ENCODE results near the gene REEP1. TPM values are rescaled to one million over a fixed set of nuclear protein-coding genes. Genes with fewer than 3 reads are reported as not detected.
"Not testable (repeated sequence)": the region's sequence is repeated elsewhere in the genome, so short reads cannot be mapped to it uniquely, and the experiment has no call there.

Gene REEP1
- total RNA-seq, 1 experiment from 2014 or later = 0.31 TPM

GRCh38 chr2:86352137-86352726 is 14.8 kb upstream of the REEP1 start:
- H3K4me2 ChIP-seq = no peak overlapping the region
- no peaks in the 10 kb centered on the region for H3K36me3 ChIP-seq (ENCODE audit: low read depth)
- H3K9me3 ChIP-seq (ENCODE audit: insufficient read depth, low read depth) = no peaks in the 10 kb centered on the region
- H3K27me3 ChIP-seq (ENCODE audit: insufficient read depth, low read depth) = peaks cover 18% of the 10 kb centered on the region
- H3K27ac ChIP-seq = no peak overlapping the region
- intact Hi-C loops (cut with micrococcal nuclease; ENCODE audit: unreplicated experiment) = no loop called here
- TF ChIP-seq EZH2 (IDR thresholded peaks at IDR 0.05; ENCODE audit: low read depth) (no peak), CTCF (conservative IDR thresholded peaks at IDR 0.05) (no peak)
- H3K79me2 ChIP-seq (ENCODE audit: low read depth) = no peaks in the 10 kb centered on the region
- no peaks in the 10 kb centered on the region for H4K20me1 ChIP-seq (ENCODE audit: insufficient read depth)
- ChIA-PET POLR2A (ENCODE audit: unreplicated experiment) (no interaction called here), CTCF (no interaction called here)
- no peak for DNase-seq
- no peak overlapping the region for H3K4me3 ChIP-seq
- no peaks in the 10 kb centered on the region for H3F3A ChIP-seq (ENCODE audit: insufficient read depth, low read depth)
- no TSS peak for BruUV-seq (replicated peaks)
- H3K4me1 ChIP-seq (replicated peaks; ENCODE audit: insufficient read depth) = no peaks in the 10 kb centered on the region
- no peaks in the 10 kb centered on the region for H3K9me2 ChIP-seq (ENCODE audit: insufficient read depth)
- no peak overlapping the region for H2AFZ ChIP-seq

DNA sequence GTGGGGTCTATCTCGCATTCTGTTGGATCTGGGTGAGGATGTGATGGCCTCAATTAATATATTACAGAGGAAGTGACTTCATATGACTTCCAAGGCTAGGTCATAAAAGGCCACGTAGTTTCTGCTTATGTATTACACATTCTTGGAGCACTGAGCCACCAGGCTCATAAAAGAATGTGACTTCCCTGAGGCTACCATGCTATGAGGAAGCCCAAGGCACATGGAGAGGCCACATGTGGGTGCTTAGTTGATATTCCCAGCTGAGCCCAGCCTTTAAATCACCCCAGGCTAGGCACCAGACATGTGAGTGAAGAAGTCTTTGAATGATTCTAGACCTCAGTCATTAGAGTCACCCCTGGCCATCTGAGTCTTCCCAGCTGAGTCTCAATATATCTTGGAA is 13.3 kb upstream of the REEP1 start:
- Histone ChIP-seq H3K4me2 (no peak overlapping the region), H3K4me1 (replicated peaks; ENCODE audit: insufficient read depth) (no peaks in the 10 kb centered on the region), H3F3A (ENCODE audit: insufficient read depth, low read depth) (no peaks in the 10 kb centered on the region), H3K27me3 (ENCODE audit: insufficient read depth, low read depth) (peaks cover 22% of the 10 kb centered on the region), H3K36me3 (ENCODE audit: low read depth) (no peaks in the 10 kb centered on the region), H3K9me3 (ENCODE audit: insufficient read depth, low read depth) (no peaks in the 10 kb centered on the region), H2AFZ (no peak overlapping the region), H3K27ac (no peak overlapping the region), H3K9me2 (ENCODE audit: insufficient read depth) (no peaks in the 10 kb centered on the region), H3K79me2 (ENCODE audit: low read depth) (no peaks in the 10 kb centered on the region), H4K20me1 (ENCODE audit: insufficient read depth) (no peaks in the 10 kb centered on the region), H3K4me3 (no peak overlapping the region)
- intact Hi-C loops (cut with micrococcal nuclease; ENCODE audit: unreplicated experiment) = no loop called here
- ChIA-PET POLR2A (ENCODE audit: unreplicated experiment) (no interaction called here), CTCF (no interaction called here)
- no TSS peak for BruUV-seq (replicated peaks)
- no peak for TF ChIP-seq CTCF (conservative IDR thresholded peaks at IDR 0.05)
- TF ChIP-seq EZH2 (IDR thresholded peaks at IDR 0.05; ENCODE audit: low read depth) = no peak
- no peak for DNase-seq

- H3K4me1 ChIP-seq (replicated peaks; ENCODE audit: insufficient read depth) = no peaks in the 10 kb centered on the region
- no peak overlapping the region for H3K4me3 ChIP-seq
- ChIA-PET CTCF (no interaction called here), POLR2A (ENCODE audit: unreplicated experiment) (no interaction called here)
- no peaks in the 10 kb centered on the region for H3K36me3 ChIP-seq (ENCODE audit: low read depth)
- DNase-seq = no peak
- no peak overlapping the region for H3K4me2 ChIP-seq
- H3K27me3 ChIP-seq (ENCODE audit: insufficient read depth, low read depth) = peaks cover 19% of the 10 kb centered on the region
- BruUV-seq (replicated peaks) = no TSS peak
- H3F3A ChIP-seq (ENCODE audit: insufficient read depth, low read depth) = no peaks in the 10 kb centered on the region
- H3K9me2 ChIP-seq (ENCODE audit: insufficient read depth) = no peaks in the 10 kb centered on the region; the same call in 1 of the 2 replicates
- H3K79me2 ChIP-seq (ENCODE audit: low read depth) = no peaks in the 10 kb centered on the region
- H3K9me3 ChIP-seq (ENCODE audit: insufficient read depth, low read depth) = no peaks in the 10 kb centered on the region
- H4K20me1 ChIP-seq (ENCODE audit: insufficient read depth) = no peaks in the 10 kb centered on the region
- no peak overlapping the region for H3K27ac ChIP-seq
- intact Hi-C loops (cut with micrococcal nuclease; ENCODE audit: unreplicated experiment) = no loop called here
- TF ChIP-seq EZH2 (IDR thresholded peaks at IDR 0.05; ENCODE audit: low read depth) (no peak), CTCF (conservative IDR thresholded peaks at IDR 0.05) (no peak)
- no peak overlapping the region for H2AFZ ChIP-seq
Observed at GRCh38 chr2:86347401-86347800, 10.0 kb upstream of the REEP1 start.

DNA sequence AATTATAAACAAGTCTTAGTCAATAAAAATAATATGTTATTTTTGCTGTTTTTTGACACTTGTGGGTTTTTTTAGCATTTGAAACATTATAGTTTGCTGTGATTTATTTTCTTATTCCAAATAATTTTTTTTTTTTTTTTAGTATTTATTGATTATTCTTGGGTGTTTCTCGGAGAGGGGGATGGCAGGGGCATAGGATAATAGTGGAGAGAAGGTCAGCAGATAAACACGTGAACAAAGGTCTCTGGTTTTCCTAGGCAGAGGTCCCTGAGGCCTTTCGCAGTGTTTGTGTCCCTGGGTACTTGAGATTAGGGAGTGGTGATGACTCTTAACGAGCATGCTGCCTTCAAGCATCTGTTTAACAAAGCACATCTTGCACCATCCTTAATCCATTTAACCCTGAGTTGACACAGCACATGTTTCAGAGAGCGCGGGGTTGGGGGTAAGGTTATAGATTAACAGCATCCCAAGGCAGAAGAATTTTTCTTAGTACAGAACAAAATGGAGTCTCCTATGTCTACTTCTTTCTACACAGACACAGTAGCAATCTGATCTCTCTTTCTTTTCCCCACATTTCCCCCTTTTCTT is 8.5 kb upstream of the REEP1 start:
- BruUV-seq (replicated peaks); intact Hi-C loops (cut with micrococcal nuclease; ENCODE audit: unreplicated experiment); POLR2A ChIA-PET (ENCODE audit: unreplicated experiment): not testable (repeated sequence)

More for the DNA sequence above, 8.5 kb upstream of the REEP1 start:
- H3K79me2 ChIP-seq (ENCODE audit: low read depth); H3K4me1 ChIP-seq (replicated peaks; ENCODE audit: insufficient read depth); H3K9me2 ChIP-seq (ENCODE audit: insufficient read depth); H3K4me2 ChIP-seq; DNase-seq; H3F3A ChIP-seq (ENCODE audit: insufficient read depth, low read depth); H3K4me3 ChIP-seq; H3K36me3 ChIP-seq (ENCODE audit: low read depth); H2AFZ ChIP-seq; H3K27ac ChIP-seq; H4K20me1 ChIP-seq (ENCODE audit: insufficient read depth); H3K9me3 ChIP-seq (ENCODE audit: insufficient read depth, low read depth); CTCF ChIA-PET: not testable (repeated sequence)
- H3K27me3 ChIP-seq (ENCODE audit: insufficient read depth, low read depth) = peaks cover 26% of the 10 kb centered on the region

Data from PC-9 (cell line).